ENCODE data around the gene MRC2. TPM values are rescaled to one million over a fixed set of nuclear protein-coding genes. Genes with fewer than 3 reads are reported as not detected.

MRC2 gene
- polyA plus RNA-seq, 1 experiment = 271 TPM

DNA sequence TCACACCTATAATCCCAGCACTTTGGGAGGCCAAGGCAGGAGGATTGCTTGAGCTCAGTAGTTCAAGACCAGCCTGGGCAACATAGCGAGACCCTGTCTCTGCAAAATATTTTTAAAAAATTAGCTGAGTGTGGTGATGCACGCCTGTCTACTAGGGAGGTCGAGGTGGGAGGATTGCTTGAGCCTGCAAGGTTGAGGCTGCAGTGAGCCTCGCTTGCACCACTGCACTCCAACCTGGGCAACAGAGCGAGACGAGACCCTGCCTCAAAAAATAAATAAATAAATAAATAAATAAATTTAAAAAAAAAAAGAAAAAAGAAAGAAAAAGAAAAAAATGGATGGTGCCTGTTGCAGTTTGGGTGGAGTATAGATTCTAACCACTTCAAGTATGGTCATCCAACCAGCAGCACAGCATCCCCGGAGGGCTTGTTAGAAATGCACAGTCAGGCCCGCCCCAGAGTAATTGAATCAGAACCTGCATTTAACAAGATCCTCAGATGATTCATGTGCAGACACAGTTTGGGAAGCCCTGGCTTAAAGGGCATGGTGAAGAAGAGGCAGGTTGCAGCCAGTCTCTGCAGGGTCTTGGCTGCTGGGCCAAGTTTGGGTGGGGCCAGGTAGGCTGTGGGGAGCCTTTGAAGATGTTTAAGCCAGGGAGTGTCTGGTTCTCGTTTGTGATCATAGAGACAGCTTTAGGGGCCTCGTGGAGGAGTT, 40.8 kb downstream of the MRC2 start:
- TF ChIP-seq, protein P1, sequence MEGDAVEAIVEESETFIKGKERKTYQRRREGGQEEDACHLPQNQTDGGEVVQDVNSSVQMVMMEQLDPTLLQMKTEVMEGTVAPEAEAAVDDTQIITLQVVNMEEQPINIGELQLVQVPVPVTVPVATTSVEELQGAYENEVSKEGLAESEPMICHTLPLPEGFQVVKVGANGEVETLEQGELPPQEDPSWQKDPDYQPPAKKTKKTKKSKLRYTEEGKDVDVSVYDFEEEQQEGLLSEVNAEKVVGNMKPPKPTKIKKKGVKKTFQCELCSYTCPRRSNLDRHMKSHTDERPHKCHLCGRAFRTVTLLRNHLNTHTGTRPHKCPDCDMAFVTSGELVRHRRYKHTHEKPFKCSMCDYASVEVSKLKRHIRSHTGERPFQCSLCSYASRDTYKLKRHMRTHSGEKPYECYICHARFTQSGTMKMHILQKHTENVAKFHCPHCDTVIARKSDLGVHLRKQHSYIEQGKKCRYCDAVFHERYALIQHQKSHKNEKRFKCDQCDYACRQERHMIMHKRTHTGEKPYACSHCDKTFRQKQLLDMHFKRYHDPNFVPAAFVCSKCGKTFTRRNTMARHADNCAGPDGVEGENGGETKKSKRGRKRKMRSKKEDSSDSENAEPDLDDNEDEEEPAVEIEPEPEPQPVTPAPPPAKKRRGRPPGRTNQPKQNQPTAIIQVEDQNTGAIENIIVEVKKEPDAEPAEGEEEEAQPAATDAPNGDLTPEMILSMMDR (IDR thresholded peaks at IDR 0.05; ENCODE audit: insufficient read depth, low read depth, low read length) = no peak
- no peaks in the 10 kb centered on the region for H3K27me3 ChIP-seq (ENCODE audit: control insufficient read depth, insufficient read depth, low read length)
- peaks cover 56% of the 10 kb centered on the region for H3K36me3 ChIP-seq (ENCODE audit: control insufficient read depth, insufficient read depth, low read length)
- ChIA-PET POLR2A (no interaction called here), CTCF (interaction anchor here (0.7 kb wide), 1 partner anchor 24 kb away, joined by 3 read pairs; no protein-coding TSS in a partner anchor)
- DNase-seq (ENCODE audit: low read depth) = peak; percentile 16
- no peak overlapping the region for H3K4me3 ChIP-seq (ENCODE audit: low read depth, low read length)

DNA sequence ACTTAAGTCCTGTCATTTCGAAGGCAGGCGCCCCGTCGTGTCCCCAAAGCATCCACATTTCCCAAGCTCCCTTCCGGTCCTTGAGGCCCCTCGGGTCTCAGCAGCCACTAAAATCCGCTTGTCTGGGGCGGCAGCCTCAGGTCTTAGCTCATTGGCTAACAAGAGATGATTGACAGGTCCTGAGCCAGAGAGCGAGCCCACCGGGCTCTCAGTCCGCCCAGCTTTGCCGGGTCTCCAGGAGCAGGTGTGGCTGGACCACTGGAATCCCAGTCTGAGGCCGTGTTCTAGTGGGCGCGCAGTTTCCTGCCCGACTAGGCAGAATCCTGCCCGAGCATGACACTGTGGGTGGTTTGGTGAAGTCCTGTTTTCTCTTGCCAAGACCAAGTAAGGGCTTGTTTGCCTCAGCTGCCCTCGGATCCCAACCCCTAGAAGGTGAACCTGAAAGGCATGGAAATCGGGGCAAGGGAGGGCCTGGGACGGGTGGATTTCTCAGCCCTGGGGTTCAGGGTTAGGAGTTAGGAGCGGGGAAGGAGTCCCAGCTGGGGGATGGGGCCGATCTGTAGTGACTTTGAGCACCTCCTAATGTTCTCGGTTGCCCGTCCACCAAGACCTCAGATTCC, 42.8 kb downstream of the MRC2 start:
- Histone ChIP-seq H3K27me3 (ENCODE audit: control insufficient read depth, insufficient read depth, low read length) (no peaks in the 10 kb centered on the region), H3K4me3 (ENCODE audit: low read depth, low read length) (no peak overlapping the region), H3K36me3 (ENCODE audit: control insufficient read depth, insufficient read depth, low read length) (peaks cover 67% of the 10 kb centered on the region)
- CTCF ChIA-PET = no interaction called here
- DNase-seq (ENCODE audit: low read depth) = no peak
- TF ChIP-seq, protein P1 (IDR thresholded peaks at IDR 0.05; ENCODE audit: insufficient read depth, low read depth, low read length) = no peak
- POLR2A ChIA-PET = no interaction called here

DNA sequence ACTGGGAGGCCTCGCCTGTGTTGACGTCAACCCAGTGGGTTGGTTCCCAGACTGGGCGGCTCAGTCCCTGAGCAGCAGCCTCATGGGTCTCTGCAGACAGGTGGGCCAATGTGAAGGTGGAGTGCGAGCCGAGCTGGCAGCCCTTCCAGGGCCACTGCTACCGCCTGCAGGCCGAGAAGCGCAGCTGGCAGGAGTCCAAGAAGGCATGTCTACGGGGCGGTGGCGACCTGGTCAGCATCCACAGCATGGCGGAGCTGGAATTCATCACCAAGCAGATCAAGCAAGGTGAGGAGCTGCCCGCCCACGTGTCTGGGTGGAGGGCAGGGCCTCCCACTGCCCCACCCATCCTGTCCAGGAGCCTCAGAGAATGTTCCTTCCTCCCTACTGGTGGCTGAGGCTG, 44.1 kb downstream of the MRC2 start:
- no peak for DNase-seq (ENCODE audit: low read depth)

DNA sequence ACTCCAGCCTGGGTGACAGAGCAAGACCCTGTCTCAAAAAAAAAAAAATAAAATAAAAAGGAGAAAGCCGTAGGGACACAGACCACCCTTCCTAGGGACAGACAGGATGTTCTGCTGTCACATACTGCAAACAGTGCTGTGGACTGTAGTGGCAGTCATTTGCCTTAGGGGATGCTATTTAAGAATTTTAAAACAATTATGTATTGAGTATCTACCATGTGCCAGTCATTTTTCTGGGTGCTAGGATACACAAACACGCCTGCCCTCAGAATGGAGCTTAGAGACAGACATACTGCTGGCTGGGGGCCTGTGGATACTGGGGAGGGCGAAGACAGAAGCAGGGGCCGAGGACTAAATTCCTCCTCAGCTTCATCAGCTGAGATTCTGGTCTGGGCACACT, 45.5 kb downstream of the MRC2 start:
- Histone ChIP-seq H3K27me3 (ENCODE audit: control insufficient read depth, insufficient read depth, low read length) (no peaks in the 10 kb centered on the region), H3K4me3 (ENCODE audit: low read depth, low read length) (no peak overlapping the region), H3K36me3 (ENCODE audit: control insufficient read depth, insufficient read depth, low read length) (peaks cover 65% of the 10 kb centered on the region)
- ChIA-PET CTCF (interaction anchor here (0.7 to 2.6 kb wide), 7 partner anchors 11 to 734 kb away, joined by 3 to 12 read pairs (median 7); no protein-coding TSS in a partner anchor), POLR2A (no interaction called here)
- DNase-seq (ENCODE audit: low read depth) = no peak
- TF ChIP-seq, protein P1 (IDR thresholded peaks at IDR 0.05; ENCODE audit: insufficient read depth, low read depth, low read length) = no peak

More for the DNA sequence above, 44.1 kb downstream of the MRC2 start:
- TF ChIP-seq, protein P1 (IDR thresholded peaks at IDR 0.05; ENCODE audit: insufficient read depth, low read depth, low read length) = no peak
- Histone ChIP-seq H3K4me3 (ENCODE audit: low read depth, low read length) (no peak overlapping the region), H3K27me3 (ENCODE audit: control insufficient read depth, insufficient read depth, low read length) (no peaks in the 10 kb centered on the region), H3K36me3 (ENCODE audit: control insufficient read depth, insufficient read depth, low read length) (peaks cover 69% of the 10 kb centered on the region)
- CTCF ChIA-PET = interaction anchor here (1.2 to 2.6 kb wide), 6 partner anchors 9 to 124 kb away, joined by 3 to 12 read pairs (median 7); no protein-coding TSS in a partner anchor
- POLR2A ChIA-PET = no interaction called here

DNA sequence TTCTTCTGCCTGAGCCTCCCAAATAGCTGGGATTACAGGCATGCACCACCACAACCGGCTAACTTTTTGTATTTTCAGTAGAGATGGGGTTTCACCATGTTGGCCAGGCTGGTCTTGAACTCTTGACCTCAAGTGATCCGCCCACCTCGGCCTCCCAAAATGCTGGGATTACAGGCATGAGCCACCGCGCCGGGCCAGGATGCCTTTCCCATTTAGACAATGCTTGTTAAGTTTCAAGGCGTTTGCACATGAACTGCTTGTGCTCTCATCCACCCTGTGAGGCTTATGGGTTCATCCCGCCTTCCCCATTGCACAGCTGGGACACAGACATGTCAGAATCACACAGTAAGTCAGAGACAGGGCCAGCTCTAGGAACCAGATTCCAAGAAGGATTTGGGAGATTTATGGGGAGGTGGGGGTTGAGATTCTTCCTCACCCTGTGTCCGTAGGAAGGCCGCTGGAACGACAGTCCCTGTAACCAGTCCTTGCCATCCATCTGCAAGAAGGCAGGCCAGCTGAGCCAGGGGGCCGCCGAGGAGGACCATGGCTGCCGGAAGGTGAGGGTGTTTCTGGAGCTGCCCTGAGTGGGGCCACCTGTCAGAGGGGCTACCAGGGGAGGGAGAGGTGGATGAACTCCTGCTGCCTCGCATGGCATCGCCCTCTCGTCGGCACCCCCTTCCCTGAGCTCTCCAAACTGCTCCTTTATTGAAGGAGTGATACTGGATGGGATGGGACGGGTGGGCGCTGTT, 46.3 kb downstream of the MRC2 start:
- Histone ChIP-seq H3K27me3 (ENCODE audit: control insufficient read depth, insufficient read depth, low read length) (no peaks in the 10 kb centered on the region), H3K4me3 (ENCODE audit: low read depth, low read length) (no peak overlapping the region), H3K36me3 (ENCODE audit: control insufficient read depth, insufficient read depth, low read length) (peaks cover 65% of the 10 kb centered on the region)
- ChIA-PET CTCF (interaction anchor here (0.6 to 2.6 kb wide), 5 partner anchors 12 to 733 kb away, joined by 3 to 12 read pairs (median 6); no protein-coding TSS in a partner anchor), POLR2A (no interaction called here)
- DNase-seq (ENCODE audit: low read depth) = no peak
- TF ChIP-seq, protein P1 (IDR thresholded peaks at IDR 0.05; ENCODE audit: insufficient read depth, low read depth, low read length) = no peak

Measured in BJ (cell line).